GM10847 (cell line): ENCODE results near the gene MRPL33.

Experiments used
- POLR2A ChIP-seq: IDR thresholded peaks from 2 replicates; pipeline ENCODE4 v1.6.1; 2011; ENCODE audit not compliant: insufficient read length; ENCODE audit errors: extremely low read depth

MRPL33 gene

GRCh38 chr2:27736031-27736889 lies 35.3 kb upstream of the MRPL33 start:
- TF ChIP-seq POLR2A, result no peak

GRCh38 chr2:27736890-27737204 lies 34.7 kb upstream of the MRPL33 start:
- TF ChIP-seq POLR2A, result no peak

GRCh38 chr2:27737676-27738348 lies 33.7 kb upstream of the MRPL33 start:
- no peak for TF ChIP-seq POLR2A

- no peak for TF ChIP-seq POLR2A
Measured at GRCh38 chr2:27738349-27739057, 33.0 kb upstream of the MRPL33 start.

GRCh38 chr2:27739058-27739373 lies 32.5 kb upstream of the MRPL33 start:
- TF ChIP-seq POLR2A, result no peak

GRCh38 chr2:27741673-27742072 lies 29.8 kb upstream of the MRPL33 start:
- TF ChIP-seq POLR2A, result no peak

- TF ChIP-seq POLR2A, result no peak
Measured at GRCh38 chr2:27742571-27742970, 28.9 kb upstream of the MRPL33 start.

- no peak for TF ChIP-seq POLR2A
Measured at GRCh38 chr2:27746325-27746724, 25.2 kb upstream of the MRPL33 start.

- no peak for TF ChIP-seq POLR2A
Measured at GRCh38 chr2:27747827-27748352, 23.6 kb upstream of the MRPL33 start.

GRCh38 chr2:27751377-27751776 lies 20.1 kb upstream of the MRPL33 start:
- TF ChIP-seq POLR2A, result no peak

- no peak for TF ChIP-seq POLR2A
Measured at GRCh38 chr2:27752551-27753237, 18.8 kb upstream of the MRPL33 start.

- no peak for TF ChIP-seq POLR2A
Measured at GRCh38 chr2:27754138-27754588, 17.4 kb upstream of the MRPL33 start.

GRCh38 chr2:27754831-27755230 lies 16.7 kb upstream of the MRPL33 start:
- no peak for TF ChIP-seq POLR2A

- TF ChIP-seq POLR2A, result no peak
Measured at GRCh38 chr2:27756091-27756490, 15.4 kb upstream of the MRPL33 start.
